HL-60 (cell line): Measurements from ENCODE around the gene YIPF4.

Source experiments
- DNase-seq, 2 experiments: peaks; one replicate each; pipeline ENCODE4 v3.0.0-alpha.2; 2010 to 2020; ENCODE audit warnings: low read depth in 1 of 2, low spot score in 1 of 2
- H3K27ac ChIP-seq: fragments of 250-450 bp; sonication (Bioruptor Pico); replicated peaks from 2 replicates; pipeline ENCODE4 v1.5.1; 2020; ENCODE audit warnings: mild to moderate bottlenecking, moderate library complexity
- H3K27me3 ChIP-seq: fragments of 250-450 bp; sonication (Bioruptor Pico); 2 replicates; pipeline ENCODE4 v1.5.1; 2021; ENCODE audit warnings: mild to moderate bottlenecking, moderate library complexity; ENCODE audit not compliant: insufficient read depth, poor library complexity, severe bottlenecking
- H3K4me3 ChIP-seq: replicated peaks from 2 replicates; pipeline ENCODE4 v1.5.1; 2011; ENCODE audit warnings: mild to moderate bottlenecking, control low read depth, low read length; ENCODE audit not compliant: insufficient read depth
- CTCF ChIP-seq: IDR thresholded peaks from one replicate; pipeline ENCODE4 v1.5.1; 2011; ENCODE audit warnings: low read length, control low read depth, inconsistent platforms; ENCODE audit not compliant: insufficient read depth
- GABPA ChIP-seq: IDR thresholded peaks from 2 replicates; pipeline ENCODE4 v1.6.1; 2012; ENCODE audit warnings: low read depth
- POLR2AphosphoS5 ChIP-seq: IDR thresholded peaks from 2 replicates; pipeline ENCODE4 v1.6.1; 2012; ENCODE audit warnings: low read depth
- REST ChIP-seq: IDR thresholded peaks from 2 replicates; pipeline ENCODE4 v1.6.1; 2012; ENCODE audit warnings: low read depth; ENCODE audit not compliant: insufficient replicate concordance
- SPI1 ChIP-seq: IDR thresholded peaks from 2 replicates; pipeline ENCODE4 v1.6.1; 2012; ENCODE audit warnings: low read depth, mild to moderate bottlenecking, borderline replicate concordance

The YIPF4 gene

GRCh38 chr2:32278478-32278853, 762 bp downstream of the YIPF4 start:
- no peak for TF ChIP-seq POLR2AphosphoS5
- no peak for TF ChIP-seq GABPA
- no peak for TF ChIP-seq REST
- TF ChIP-seq CTCF: no peak
- TF ChIP-seq SPI1: no peak
- Histone ChIP-seq H3K27me3 (no peaks in the 10 kb centered on the region), H3K27ac (peak overlapping the region; percentile 75), H3K4me3 (peak overlapping the region; percentile 100)
- no peak for DNase-seq

GRCh38 chr2:32284321-32284720, 6.6 kb downstream of the YIPF4 start:
- peak in 1 of 2 experiments; percentile 21 for DNase-seq
- no peak for TF ChIP-seq GABPA
- TF ChIP-seq CTCF: no peak
- TF ChIP-seq REST: no peak
- TF ChIP-seq POLR2AphosphoS5: no peak
- no peak for TF ChIP-seq SPI1
- Histone ChIP-seq H3K27ac (no peak overlapping the region), H3K27me3 (no peaks in the 10 kb centered on the region), H3K4me3 (no peak overlapping the region)

- no peak overlapping the region for H3K4me3 ChIP-seq
- H3K27ac ChIP-seq: peak overlapping the region; percentile 38
- H3K27me3 ChIP-seq: no peaks in the 10 kb centered on the region
- peak; percentile 26 to 57 for DNase-seq
- no peak for TF ChIP-seq POLR2AphosphoS5
- TF ChIP-seq REST: no peak
- TF ChIP-seq SPI1: no peak
- TF ChIP-seq GABPA: no peak
- TF ChIP-seq CTCF: no peak
Observed at GRCh38 chr2:32289165-32289999, 11.7 kb downstream of the YIPF4 start.
